Measurements from ENCODE around the gene RUBCNL.

DNA sequence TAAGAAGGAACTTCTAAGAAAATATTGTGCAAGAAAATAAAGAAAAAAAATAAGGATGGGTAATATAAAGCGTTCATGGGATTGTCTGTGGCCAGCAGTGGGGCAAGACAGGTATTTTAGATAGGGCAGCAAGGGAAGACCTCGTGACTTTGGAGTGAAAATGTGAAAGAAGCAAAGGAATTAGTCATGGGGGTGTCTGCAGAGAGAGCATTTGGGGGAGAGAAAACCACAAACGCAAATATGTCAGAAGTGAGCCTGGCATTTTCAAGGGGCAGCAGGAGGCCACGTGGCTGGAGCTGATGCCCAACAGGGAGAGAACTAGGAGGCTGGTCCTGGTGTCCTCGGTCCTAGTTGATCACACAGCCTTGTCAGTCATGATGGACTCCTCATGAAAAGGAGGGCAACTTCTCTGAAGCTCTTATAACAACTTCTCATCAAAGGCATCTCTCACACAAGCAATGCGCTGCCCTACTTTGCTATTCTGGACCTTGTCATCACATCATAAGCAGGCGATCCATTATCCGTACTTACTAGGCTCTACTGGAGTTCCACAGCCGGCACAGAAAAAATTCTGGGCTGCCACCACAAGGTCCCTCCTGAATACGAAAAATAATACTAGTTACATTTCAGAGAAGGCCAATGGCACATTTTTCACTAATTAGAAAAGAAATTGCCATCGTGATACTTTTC is 31.0 kb downstream of the RUBCNL start:
- TF ChIP-seq, protein P1, sequence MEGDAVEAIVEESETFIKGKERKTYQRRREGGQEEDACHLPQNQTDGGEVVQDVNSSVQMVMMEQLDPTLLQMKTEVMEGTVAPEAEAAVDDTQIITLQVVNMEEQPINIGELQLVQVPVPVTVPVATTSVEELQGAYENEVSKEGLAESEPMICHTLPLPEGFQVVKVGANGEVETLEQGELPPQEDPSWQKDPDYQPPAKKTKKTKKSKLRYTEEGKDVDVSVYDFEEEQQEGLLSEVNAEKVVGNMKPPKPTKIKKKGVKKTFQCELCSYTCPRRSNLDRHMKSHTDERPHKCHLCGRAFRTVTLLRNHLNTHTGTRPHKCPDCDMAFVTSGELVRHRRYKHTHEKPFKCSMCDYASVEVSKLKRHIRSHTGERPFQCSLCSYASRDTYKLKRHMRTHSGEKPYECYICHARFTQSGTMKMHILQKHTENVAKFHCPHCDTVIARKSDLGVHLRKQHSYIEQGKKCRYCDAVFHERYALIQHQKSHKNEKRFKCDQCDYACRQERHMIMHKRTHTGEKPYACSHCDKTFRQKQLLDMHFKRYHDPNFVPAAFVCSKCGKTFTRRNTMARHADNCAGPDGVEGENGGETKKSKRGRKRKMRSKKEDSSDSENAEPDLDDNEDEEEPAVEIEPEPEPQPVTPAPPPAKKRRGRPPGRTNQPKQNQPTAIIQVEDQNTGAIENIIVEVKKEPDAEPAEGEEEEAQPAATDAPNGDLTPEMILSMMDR (IDR thresholded peaks at IDR 0.05; ENCODE audit: poor library complexity) = no peak
- no peak for TF ChIP-seq EZH2phosphoT487 (IDR thresholded peaks at IDR 0.05; ENCODE audit: low read depth, severe bottlenecking, unreplicated experiment)
- TF ChIP-seq EZH2 (IDR thresholded peaks at IDR 0.05; ENCODE audit: borderline replicate concordance) = no peak
